GM21526 (cell line): ENCODE data around the gene AASDHPPT.
"Not testable (repeated sequence)": the region's sequence is repeated elsewhere in the genome, so short reads cannot be mapped to it uniquely, and the experiment has no call there.

ENCODE experiments used
- ATAC-seq: cut with Tn5 transposase; IDR thresholded peaks from one replicate; pipeline ENCODE4 v1.9.1; 2021; ENCODE audit warnings: moderate library complexity; ENCODE audit not compliant: unreplicated experiment, low FRiP score

AASDHPPT gene

GRCh38 chr11:106077609-106078455 is at the start of gene AASDHPPT:
AASDHPPT (plus strand) TSS chr11:106077662; CDS start chr11:106077711, 49 bp downstream.
- peak; percentile 20 for ATAC-seq

GRCh38 chr11:106030609-106031008 is 46.9 kb upstream of the AASDHPPT start:
- ATAC-seq: no peak

GRCh38 chr11:106031202-106031810 is 46.2 kb upstream of the AASDHPPT start:
- no peak for ATAC-seq

- ATAC-seq: no peak
Measured at GRCh38 chr11:106031936-106032335, 45.5 kb upstream of the AASDHPPT start.

- ATAC-seq: no peak
Measured at GRCh38 chr11:106032861-106033260, 44.6 kb upstream of the AASDHPPT start.

- ATAC-seq: no peak
Measured at GRCh38 chr11:106043540-106043939, 33.9 kb upstream of the AASDHPPT start.

- ATAC-seq: no peak
Measured at GRCh38 chr11:106047631-106048030, 29.8 kb upstream of the AASDHPPT start.

GRCh38 chr11:106049727-106050476 is 27.6 kb upstream of the AASDHPPT start:
- no peak for ATAC-seq

- ATAC-seq: no peak
Measured at GRCh38 chr11:106051103-106051502, 26.4 kb upstream of the AASDHPPT start.

GRCh38 chr11:106058377-106058776 is 19.1 kb upstream of the AASDHPPT start:
- ATAC-seq: not testable (repeated sequence)

GRCh38 chr11:106059617-106060016 is 17.8 kb upstream of the AASDHPPT start:
- ATAC-seq: no peak

- ATAC-seq: no peak
Measured at GRCh38 chr11:106061249-106061784, 16.1 kb upstream of the AASDHPPT start.

GRCh38 chr11:106061954-106062949 is 15.2 kb upstream of the AASDHPPT start:
- no peak for ATAC-seq

GRCh38 chr11:106063009-106063408 is 14.5 kb upstream of the AASDHPPT start:
- no peak for ATAC-seq

GRCh38 chr11:106070606-106071005 is 6.9 kb upstream of the AASDHPPT start:
- no peak for ATAC-seq

GRCh38 chr11:106072804-106073203 is 4.7 kb upstream of the AASDHPPT start:
- no peak for ATAC-seq

GRCh38 chr11:106076171-106076918 is 1.1 kb upstream of the AASDHPPT start:
- ATAC-seq: no peak

GRCh38 chr11:106076919-106077608 is 398 bp upstream of the AASDHPPT start, which contains the start of gene KBTBD3:
KBTBD3 (minus strand) TSS chr11:106077347; CDS start chr11:106059097, 18,250 bp downstream.
- ATAC-seq: peak; percentile 98
